Ectodermal cell (in vitro differentiated cells): ENCODE measurements around the gene CCDC112. TPM values are rescaled to one million over a fixed set of nuclear protein-coding genes. Genes with fewer than 3 reads are reported as not detected.

Experiments
- H3K27ac ChIP-seq: 2 replicates; pipeline ENCODE4 v1.7.0; 2013; ENCODE audit warnings: mild to moderate bottlenecking, low read depth, low read length; ENCODE audit not compliant: insufficient read depth, poor library complexity, severe bottlenecking
- H3K27me3 ChIP-seq: 2 replicates; pipeline ENCODE4 v1.7.0; 2013; ENCODE audit warnings: mild to moderate bottlenecking, low read length; ENCODE audit not compliant: insufficient read depth, control insufficient read depth, poor library complexity, severe bottlenecking
- H3K36me3 ChIP-seq: one replicate; pipeline ENCODE4 v1.7.0; 2013; ENCODE audit warnings: low read length; ENCODE audit not compliant: control insufficient read depth, insufficient read depth
- H3K4me1 ChIP-seq: one replicate; pipeline ENCODE4 v1.7.0; 2013; ENCODE audit warnings: low read length; ENCODE audit not compliant: control insufficient read depth, insufficient read depth
- H3K4me3 ChIP-seq: 2 replicates; pipeline ENCODE4 v1.7.0; 2013; ENCODE audit warnings: low read depth, low read length, control low read depth; ENCODE audit not compliant: insufficient read depth
- H3K9me3 ChIP-seq: 2 replicates; pipeline ENCODE4 v1.7.0; 2013; ENCODE audit warnings: mild to moderate bottlenecking, low read length, moderate library complexity; ENCODE audit not compliant: control insufficient read depth
- WGBS, 2 experiments: methylation state at CpG; one replicate each; pipeline ENCODE4 v1.1.7; 2013; ENCODE audit warnings: missing lambda C conversion rate in 2 of 2; 5-methylcytosine and 5-hydroxymethylcytosine counted together
- polyA plus RNA-seq, 4 experiments: library from polyadenylated mRNA; stranded (reverse); fragments of 50-300 nt; gene quantifications; one replicate each; pipeline ENCODE4 v1.2.3, GENCODE V29; 2013

The CCDC112 gene, protein sequence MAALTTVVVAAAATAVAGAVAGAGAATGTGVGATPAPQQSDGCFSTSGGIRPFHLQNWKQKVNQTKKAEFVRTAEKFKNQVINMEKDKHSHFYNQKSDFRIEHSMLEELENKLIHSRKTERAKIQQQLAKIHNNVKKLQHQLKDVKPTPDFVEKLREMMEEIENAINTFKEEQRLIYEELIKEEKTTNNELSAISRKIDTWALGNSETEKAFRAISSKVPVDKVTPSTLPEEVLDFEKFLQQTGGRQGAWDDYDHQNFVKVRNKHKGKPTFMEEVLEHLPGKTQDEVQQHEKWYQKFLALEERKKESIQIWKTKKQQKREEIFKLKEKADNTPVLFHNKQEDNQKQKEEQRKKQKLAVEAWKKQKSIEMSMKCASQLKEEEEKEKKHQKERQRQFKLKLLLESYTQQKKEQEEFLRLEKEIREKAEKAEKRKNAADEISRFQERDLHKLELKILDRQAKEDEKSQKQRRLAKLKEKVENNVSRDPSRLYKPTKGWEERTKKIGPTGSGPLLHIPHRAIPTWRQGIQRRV
- polyA plus RNA-seq (2013, experiment 1 of 4), result 14.9 TPM
- 11.8 TPM for polyA plus RNA-seq (2013, experiment 2 of 4)
- polyA plus RNA-seq (2013, experiment 3 of 4), result 13.8 TPM
- polyA plus RNA-seq (2013, experiment 4 of 4), result 13.9 TPM

DNA sequence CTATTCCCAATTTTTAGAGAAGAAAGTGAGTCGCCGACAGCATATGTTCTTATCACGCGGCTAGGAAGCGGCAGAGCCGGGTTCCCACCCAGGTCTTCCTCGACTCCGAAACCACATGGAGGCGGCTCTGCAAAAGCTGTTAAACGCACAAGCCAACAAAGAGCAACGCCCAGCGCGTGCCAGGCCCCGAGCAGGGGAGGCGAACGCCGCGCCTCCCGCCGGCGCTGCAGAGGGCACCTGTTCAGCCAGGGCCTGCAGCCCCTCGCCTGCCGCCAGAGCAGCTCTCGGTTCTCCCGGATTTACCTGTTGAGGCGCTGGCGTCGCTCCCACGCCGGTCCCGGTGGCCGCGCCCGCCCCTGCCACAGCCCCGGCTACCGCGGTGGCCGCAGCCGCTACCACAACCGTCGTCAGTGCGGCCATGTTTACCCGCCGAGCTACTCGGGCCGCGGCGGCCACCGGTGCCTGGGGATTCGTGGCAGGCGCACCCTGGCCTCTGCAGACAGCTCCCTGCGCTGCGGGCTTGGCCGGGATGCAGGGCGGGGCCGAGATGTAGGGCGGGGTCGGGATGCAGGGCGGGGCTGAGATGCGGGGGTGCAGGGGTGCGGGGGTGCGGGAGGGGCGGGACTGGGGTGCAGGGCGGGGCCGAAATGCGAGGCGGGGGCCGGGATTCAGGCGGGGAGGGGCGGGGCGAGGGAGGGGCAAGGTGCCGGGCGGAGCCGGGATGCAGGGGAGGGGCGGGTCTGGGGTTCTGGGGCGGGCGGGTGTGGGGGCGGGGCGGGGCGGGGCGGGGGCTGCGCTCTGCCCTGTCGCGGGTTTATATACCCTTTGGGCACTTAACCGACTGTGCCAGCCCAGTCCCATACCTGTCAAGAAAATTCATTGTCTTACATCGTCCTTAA lies at the start of gene CCDC112:
Gene CCDC112, minus strand, starts transcription at position 531 of the 899 bp plus-strand sequence. Its CDS starts 111 bp downstream, at position 420.
- Histone ChIP-seq H3K27me3 (no peaks in the 10 kb centered on the region), H3K27ac (peak within 1 kb of the TSS; percentile 9), H3K4me1 (peaks cover 7% of the 10 kb centered on the region), H3K4me3 (peak within 1 kb of the TSS; percentile 73), H3K36me3 (no peaks in the 10 kb centered on the region), H3K9me3 (peaks cover 2% of the 10 kb centered on the region)
- 1 to 2% methylated on average over 68 to 86 of the region's 86 CpGs for WGBS, 2 experiments

GRCh38 chr5:115345344-115345743 lies 48.9 kb upstream of the CCDC112 start:
- Histone ChIP-seq H3K4me3 (no peak overlapping the region), H3K27me3 (no peaks in the 10 kb centered on the region), H3K36me3 (no peaks in the 10 kb centered on the region), H3K27ac (no peak overlapping the region), H3K9me3 (no peaks in the 10 kb centered on the region), H3K4me1 (no peaks in the 10 kb centered on the region)

DNA sequence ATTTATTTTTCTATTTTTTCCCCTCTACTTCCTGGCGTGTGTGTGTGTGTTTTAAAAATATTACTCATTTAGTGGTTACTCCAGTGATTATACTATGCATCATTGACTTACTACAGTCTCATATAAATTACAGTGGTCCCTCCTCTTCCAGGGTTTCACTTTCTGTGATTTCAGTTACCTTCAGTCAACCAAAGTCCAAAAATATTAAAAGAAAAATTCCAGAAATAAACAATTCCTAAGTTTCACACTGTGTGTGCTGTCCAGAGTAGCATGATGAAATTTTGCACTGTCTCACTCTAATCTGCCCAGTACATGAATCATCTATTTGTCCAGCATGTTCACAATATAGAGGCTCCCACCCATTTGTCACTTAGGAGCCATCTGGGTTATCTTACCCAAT lies 47.4 kb upstream of the CCDC112 start:
- Histone ChIP-seq H3K27ac (no peak overlapping the region), H3K36me3 (no peaks in the 10 kb centered on the region), H3K4me1 (no peaks in the 10 kb centered on the region), H3K9me3 (no peaks in the 10 kb centered on the region), H3K27me3 (no peaks in the 10 kb centered on the region), H3K4me3 (no peak overlapping the region)
- no CpG with 5 or more reads among the region's 1 CpG for WGBS, 2 experiments

- WGBS, 2 experiments, result 82 to 90% methylated on average over 5 of the region's 6 CpGs
- no peak overlapping the region for H3K4me3 ChIP-seq
- no peaks in the 10 kb centered on the region for H3K36me3 ChIP-seq
- H3K27me3 ChIP-seq, result no peaks in the 10 kb centered on the region
- H3K27ac ChIP-seq, result no peak overlapping the region
- H3K4me1 ChIP-seq, result no peaks in the 10 kb centered on the region
- no peaks in the 10 kb centered on the region for H3K9me3 ChIP-seq
These were observed 46.3 kb upstream of the CCDC112 start for GRCh38 chr5:115342590-115343377.

GRCh38 chr5:115341745-115342144 lies 45.3 kb upstream of the CCDC112 start:
- Histone ChIP-seq H3K4me3 (no peak overlapping the region), H3K27me3 (no peaks in the 10 kb centered on the region), H3K4me1 (no peaks in the 10 kb centered on the region), H3K27ac (no peak overlapping the region), H3K9me3 (no peaks in the 10 kb centered on the region), H3K36me3 (no peaks in the 10 kb centered on the region)
- WGBS, 2 experiments, result 100% methylated on average over 2 of the region's 2 CpGs

GRCh38 chr5:115338851-115339250 lies 42.4 kb upstream of the CCDC112 start:
- no peaks in the 10 kb centered on the region for H3K36me3 ChIP-seq
- whole genome bisulfite sequencing, 2 experiments, result 87 to 90% methylated on average over 3 of the region's 3 CpGs
- H3K27ac ChIP-seq, result no peak overlapping the region
- H3K4me1 ChIP-seq, result no peaks in the 10 kb centered on the region
- no peaks in the 10 kb centered on the region for H3K27me3 ChIP-seq
- H3K9me3 ChIP-seq, result no peaks in the 10 kb centered on the region
- H3K4me3 ChIP-seq, result no peak overlapping the region

DNA sequence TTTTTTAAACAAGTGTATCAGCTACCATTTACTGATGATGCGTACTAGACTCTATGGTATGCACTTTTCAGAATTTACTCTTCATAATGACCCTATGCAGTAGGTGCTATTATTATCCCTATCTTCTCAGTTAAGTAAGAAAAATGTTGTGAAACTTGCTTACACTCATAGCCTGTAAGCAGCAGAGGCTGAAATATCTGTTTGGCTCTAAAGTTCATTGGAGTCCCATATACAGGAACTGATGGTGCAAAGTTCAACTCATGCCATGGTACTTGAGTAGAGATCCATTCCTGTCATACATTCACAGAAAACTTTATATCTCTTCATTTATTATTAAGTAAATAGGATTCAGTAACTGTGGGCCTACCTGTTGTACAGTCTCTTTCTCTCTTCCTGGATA lies 41.4 kb upstream of the CCDC112 start:
- WGBS, 2 experiments, result 100% methylated on average over 1 of the region's 1 CpG
- H3K9me3 ChIP-seq, result no peaks in the 10 kb centered on the region

GRCh38 chr5:115336964-115337363 lies 40.5 kb upstream of the CCDC112 start:
- no peaks in the 10 kb centered on the region for H3K4me1 ChIP-seq
- no peak overlapping the region for H3K27ac ChIP-seq
- H3K27me3 ChIP-seq, result no peaks in the 10 kb centered on the region
- H3K9me3 ChIP-seq, result no peaks in the 10 kb centered on the region
- H3K36me3 ChIP-seq, result no peaks in the 10 kb centered on the region
- H3K4me3 ChIP-seq, result no peak overlapping the region
- WGBS, 2 experiments, result no CpG with 5 or more reads among the region's 1 CpG

More for the DNA sequence above, 41.4 kb upstream of the CCDC112 start:
- no peaks in the 10 kb centered on the region for H3K27me3 ChIP-seq
- no peaks in the 10 kb centered on the region for H3K4me1 ChIP-seq
- no peak overlapping the region for H3K27ac ChIP-seq
- H3K4me3 ChIP-seq, result no peak overlapping the region
- no peaks in the 10 kb centered on the region for H3K36me3 ChIP-seq

GRCh38 chr5:115336201-115336720 lies 39.8 kb upstream of the CCDC112 start:
- no peaks in the 10 kb centered on the region for H3K9me3 ChIP-seq
- H3K4me1 ChIP-seq, result no peaks in the 10 kb centered on the region
- no peak overlapping the region for H3K27ac ChIP-seq
- H3K36me3 ChIP-seq, result no peaks in the 10 kb centered on the region
- no peak overlapping the region for H3K4me3 ChIP-seq
- no CpG with 5 or more reads among the region's 1 CpG for WGBS, 2 experiments
- H3K27me3 ChIP-seq, result no peaks in the 10 kb centered on the region
